K562 (cell line): Measurements from ENCODE around the gene PLEKHO2. TPM values are rescaled to one million over a fixed set of nuclear protein-coding genes. Genes with fewer than 3 reads are reported as not detected.

Experiments
- ATAC-seq: fragments of 200-7000 bp; cut with Tn5 transposase; 3 replicates; pipeline ENCODE4 v1.9.1; 2020; ENCODE audit warnings: moderate library complexity
- BruUV-seq: library from RNA; stranded (reverse); fragments of 400-500 nt; replicated peaks from 2 replicates; lab custom pipeline; 2021; lab: Mats Ljungman, UMichigan
- CTCF ChIA-PET: fragments of 300-600 bp; formaldehyde crosslinking; extraction: SDS; loops from one replicate; lab custom pipeline; 2021; ENCODE audit warnings: low intra/inter-chr PET ratio; lab: Yijun Ruan, JAX
- POLR2A ChIA-PET: fragments of 300-600, 350-650 bp; sonication (Branson Sonifier 250); formaldehyde crosslinking; extraction: SDS; loops from one replicate; lab custom pipeline; 2021; ENCODE audit warnings: antibody characterized with exemption, inconsistent platforms; lab: Yijun Ruan, JAX
- DNase-seq, 4 experiments: peaks; one replicate each; pipeline versions ENCODE4 v3.0.0 to v3.0.0-alpha.2; 2011 to 2018; ENCODE audit warnings: low spot score in 3 of 4, mixed read lengths in 3 of 4; ENCODE audit errors: extremely low read depth in 1 of 4
- FAIRE-seq: peaks from 2 replicates; lab custom pipeline; 2011; peaks lifted over from hg19 to GRCh38; lab: Jason Lieb, UNC
- H2AFZ ChIP-seq: 2 replicates; pipeline ENCODE4 v1.6.0; 2011; ENCODE audit warnings: low read depth, low read length, control low read depth, inconsistent platforms
- H3K27ac ChIP-seq: fragments of 200-600 bp; 3 replicates; pipeline ENCODE4 v1.8.0; 2011; ENCODE audit warnings: low read depth, mild to moderate bottlenecking, control low read depth, inconsistent platforms, low read length, moderate library complexity, mixed read lengths; ENCODE audit errors: extremely low read depth
- H3K27me3 ChIP-seq, 2 experiments: fragments of 300-600 bp in 1 of 2; 2 replicates in 1 of 2; 3 replicates in 1 of 2; pipeline versions ENCODE4 v1.6.0 to v1.8.0; 2011; ENCODE audit warnings: inconsistent platforms in 2 of 2, low read length in 2 of 2, mild to moderate bottlenecking in 1 of 2, mixed read lengths in 1 of 2, moderate library complexity in 1 of 2; ENCODE audit not compliant: control insufficient read depth in 2 of 2, insufficient read depth in 2 of 2
- H3K36me3 ChIP-seq: fragments of 300-600 bp; 3 replicates; pipeline ENCODE4 v1.8.0; 2011; ENCODE audit warnings: mild to moderate bottlenecking, low read length, inconsistent platforms; ENCODE audit not compliant: control insufficient read depth, insufficient read depth
- H3K4me1 ChIP-seq, 2 experiments: fragments of 200-600 bp in 1 of 2; replicated peaks in 1 of 2; 2 replicates in 1 of 2; 3 replicates in 1 of 2; pipeline versions ENCODE4 v1.5.1 to v1.8.0; 2011; ENCODE audit warnings: inconsistent platforms in 2 of 2, low read length in 2 of 2, mild to moderate bottlenecking in 1 of 2, mixed read lengths in 1 of 2, moderate library complexity in 1 of 2; ENCODE audit not compliant: control insufficient read depth in 2 of 2, insufficient read depth in 2 of 2
- H3K4me2 ChIP-seq: 2 replicates; pipeline ENCODE4 v1.6.1; 2011; ENCODE audit warnings: low read length, control low read depth, inconsistent platforms, mixed read lengths; ENCODE audit not compliant: insufficient read depth
- H3K4me3 ChIP-seq: fragments of 200-600 bp; sonication (generic), shearing (Covaris generic); 2 replicates; pipeline ENCODE4 v1.5.1; 2016; ENCODE audit warnings: control low read depth, inconsistent platforms
- H3K79me2 ChIP-seq: fragments of 200-600 bp; 3 replicates; pipeline ENCODE4 v1.8.0; 2011; ENCODE audit warnings: low read length, inconsistent platforms; ENCODE audit not compliant: control insufficient read depth, insufficient read depth
- H3K9ac ChIP-seq, 2 experiments: 2 replicates each; pipeline versions ENCODE4 v1.6.0 to v1.6.1; 2011; ENCODE audit warnings: low read depth in 2 of 2, low read length in 2 of 2, control low read depth in 1 of 2, inconsistent platforms in 1 of 2, mild to moderate bottlenecking in 1 of 2, mixed read lengths in 1 of 2; ENCODE audit not compliant: insufficient read depth in 1 of 2
- H3K9me1 ChIP-seq: one replicate; pipeline ENCODE4 v1.6.0; 2011; ENCODE audit warnings: inconsistent platforms, mild to moderate bottlenecking, low read length, moderate library complexity; ENCODE audit not compliant: control insufficient read depth, insufficient read depth
- H3K9me3 ChIP-seq: replicated peaks from 2 replicates; pipeline ENCODE4 v1.5.1; 2011; ENCODE audit warnings: low read depth, low read length, inconsistent platforms; ENCODE audit not compliant: control insufficient read depth, insufficient read depth
- H4K20me1 ChIP-seq: replicated peaks from 2 replicates; pipeline ENCODE4 v1.6.1; 2011; ENCODE audit warnings: low read length, inconsistent platforms, mixed read lengths; ENCODE audit not compliant: control insufficient read depth, insufficient read depth
- ARID3A ChIP-seq: IDR thresholded peaks from 2 replicates; pipeline ENCODE4 v1.6.1; 2012; ENCODE audit warnings: low read depth, low read length, improper control_type of control experiment, borderline replicate concordance
- DDX20 ChIP-seq: fragments of 450-650 bp; IDR thresholded peaks from 2 replicates; pipeline ENCODE4 v1.6.1; 2016; ENCODE audit warnings: missing genetic modification characterization, low read depth, mild to moderate bottlenecking, missing compliant biosample characterization, moderate library complexity
- NR3C1 ChIP-seq: sonication (generic); formaldehyde crosslinking; IDR thresholded peaks from 2 replicates; pipeline ENCODE4 v1.8.1; 2022; ENCODE audit warnings: missing genetic modification reagents
- PBX2 ChIP-seq, 2 experiments: IDR thresholded peaks in 1 of 2; conservative IDR thresholded peaks in 1 of 2; 2 replicates each; pipeline ENCODE4 v1.6.1; 2016; ENCODE audit warnings: low read depth in 2 of 2, mild to moderate bottlenecking in 1 of 2, missing compliant biosample characterization in 1 of 2, missing genetic modification characterization in 1 of 2, moderate library complexity in 1 of 2
- SP2 ChIP-seq: IDR thresholded peaks from 2 replicates; pipeline ENCODE4 v1.6.1; 2011; ENCODE audit warnings: mild to moderate bottlenecking, low read depth, low read length, moderate library complexity; ENCODE audit not compliant: poor library complexity, severe bottlenecking; ENCODE audit errors: extremely low read depth
- TEAD4 ChIP-seq, 2 experiments: sonication (generic) in 1 of 2; formaldehyde crosslinking in 1 of 2; IDR thresholded peaks; 2 replicates each; pipeline versions ENCODE4 v1.6.1 to v1.8.0; 2012 to 2022; ENCODE audit warnings: borderline replicate concordance in 1 of 2, inconsistent platforms in 1 of 2, low read length in 1 of 2, mild to moderate bottlenecking in 1 of 2, missing genetic modification reagents in 1 of 2
- ZNF57 ChIP-seq: fragments of 450-650 bp; formaldehyde crosslinking; IDR thresholded peaks from 2 replicates; pipeline ENCODE4 v1.4.0; 2020; ENCODE audit warnings: mild to moderate bottlenecking, moderate library complexity
- ZNF707 ChIP-seq: fragments of 250-450 bp; sonication (Bioruptor Pico); conservative IDR thresholded peaks from 2 replicates; pipeline ENCODE4 v1.8.0; 2022; ENCODE audit warnings: inconsistent platforms, mild to moderate bottlenecking, moderate library complexity
- WGBS: fragments of 100-300 bp; shearing (Covaris generic); methylation state at CpG from one replicate; pipeline ENCODE4 v1.1.6; 2016; ENCODE audit warnings: low coverage, mixed read lengths; ENCODE audit not compliant: insufficient coverage; ENCODE audit errors: missing lambda C conversion rate; 5-methylcytosine and 5-hydroxymethylcytosine counted together
- in situ Hi-C: fragments of 300-500 bp; cut with MboI; formaldehyde crosslinking; loops from 4 replicates; pipeline ENCODE4 v1.15.0; 2018; ENCODE audit warnings: inconsistent platforms, mixed read lengths
- intact Hi-C: fragments of 100-400 bp; cut with micrococcal nuclease; formaldehyde crosslinking; loops from 2 replicates; pipeline ENCODE4 v1.14.2; 2022
- polyA plus RNA-seq, 8 experiments: library from polyadenylated mRNA; depleted of rRNA in 4 of 8; stranded (reverse) in 5 of 8; unstranded in 3 of 8; fragments of >200 nt; fragmentation: Nextera tagmentation in 2 of 8; fragmentation: Illumina TruSeq in 1 of 8; extraction: Ambion mirVana in 2 of 8; extraction: Trizol in 1 of 8; gene quantifications; 2 replicates each; pipeline versions ENCODE4 v1.2.1 to v1.2.3, GENCODE V29; 2011 to 2014; ENCODE audit warnings: inconsistent platforms in 1 of 8, missing spikeins in 1 of 8
- total RNA-seq, 7 experiments: library from RNA; depleted of rRNA in 6 of 7; stranded (reverse); fragments of >200 nt in 6 of 7; fragmentation: Illumina TruSeq in 2 of 7; extraction: Trizol in 2 of 7; gene quantifications; 2 replicates each; pipeline versions ENCODE4 v1.2.1 to v1.2.3, GENCODE V29; 2011 to 2021; ENCODE audit warnings: low replicate concordance in 1 of 7

The PLEKHO2 gene
- total and polyA plus RNA-seq, 9 of the 15 experiments (the other 6 are each of a cell fraction or from before 2014, with no cell fraction given): 0.24 to 8.8 (median 5.5) TPM

GRCh38 chr15:64906402-64906801 is 64.7 kb downstream of the PLEKHO2 start:
- no TSS peak for BruUV-seq
- TF ChIP-seq ZNF707 (CRISPR knock-in tag) (no peak), NR3C1 (CRISPR knock-in tag) (no peak)
- Histone ChIP-seq H3K27ac (no peak overlapping the region), H3K9me3 (no peaks in the 10 kb centered on the region), H3K9ac (no peak overlapping the region), H2AFZ (no peak overlapping the region), H3K9me1 (no peaks in the 10 kb centered on the region), H4K20me1 (no peaks in the 10 kb centered on the region), H3K4me1 (peaks cover 0 to 7% of the 10 kb centered on the region in 2 experiments; a peak in 3 of 5 replicates), H3K36me3 (no peaks in the 10 kb centered on the region), H3K4me2 (no peak overlapping the region), H3K27me3 (peaks cover 2 to 19% of the 10 kb centered on the region in 2 experiments; a peak in 3 of 5 replicates), H3K4me3 (no peak overlapping the region), H3K79me2 (no peaks in the 10 kb centered on the region)
- FAIRE-seq: no peak
- intact Hi-C loops: loop anchor here (5.0 to 10.0 kb wide), 2 partner anchors 92 to 164 kb away; no protein-coding TSS in a partner anchor
- WGBS: 44% methylated on average over 3 of the region's 3 CpGs
- no peak for DNase-seq
- no peak for ATAC-seq
- in situ Hi-C loops: loop anchor here (5.0 kb wide), 1 partner anchor 174 kb away; no protein-coding TSS in a partner anchor
- ChIA-PET POLR2A (no interaction called here), CTCF (interaction anchor here (0.6 to 2.1 kb wide), 5 partner anchors 9 to 175 kb away, joined by 3 to 16 read pairs (median 5); no protein-coding TSS in a partner anchor)

GRCh38 chr15:64907991-64908390 is 66.3 kb downstream of the PLEKHO2 start:
- Histone ChIP-seq H3K4me2 (no peak overlapping the region), H3K27me3 (peaks cover 10 to 35% of the 10 kb centered on the region in 2 experiments; a peak in 3 of 5 replicates), H3K9ac (no peak overlapping the region), H3K4me1 (peaks cover 0 to 18% of the 10 kb centered on the region in 2 experiments; a peak in 3 of 5 replicates), H4K20me1 (peaks cover 3% of the 10 kb centered on the region; the same call in 1 of the 2 replicates), H2AFZ (no peak overlapping the region), H3K27ac (no peak overlapping the region), H3K4me3 (no peak overlapping the region), H3K9me1 (no peaks in the 10 kb centered on the region), H3K9me3 (no peaks in the 10 kb centered on the region), H3K36me3 (no peaks in the 10 kb centered on the region), H3K79me2 (no peaks in the 10 kb centered on the region)
- no TSS peak for BruUV-seq
- FAIRE-seq: no peak
- 18% methylated on average over 1 of the region's 1 CpG for WGBS
- no peak for ATAC-seq
- CTCF ChIA-PET: interaction anchor here (0.7 kb wide), 1 partner anchor 65 kb away, joined by 3 read pairs; no protein-coding TSS in a partner anchor
- DNase-seq: no peak
- POLR2A ChIA-PET: interaction anchor here (0.6 kb wide), 1 partner anchor 82 kb away, joined by 3 read pairs; the partner anchor contains the start of gene PIF1
- in situ Hi-C loops (loop anchor here (5.0 kb wide), 1 partner anchor 176 kb away; no protein-coding TSS in a partner anchor), intact Hi-C loops (loop anchor here (5.0 to 10.0 kb wide), 2 partner anchors 93 to 166 kb away; no protein-coding TSS in a partner anchor)
- no peak for TF ChIP-seq PBX2 (CRISPR knock-in tag; IDR thresholded peaks at IDR 0.05; ENCODE audit: low read depth)
- no peak for TF ChIP-seq PBX2 (tag; conservative IDR thresholded peaks at IDR 0.05; ENCODE audit: low read depth)
- TF ChIP-seq DDX20 (tag): no peak
- TF ChIP-seq SP2: no peak
- no peak for TF ChIP-seq TEAD4 (IDR thresholded peaks at IDR 0.05; ENCODE audit: low read length)
- TF ChIP-seq TEAD4 (CRISPR knock-in tag; IDR thresholded peaks at IDR 0.05; ENCODE audit: borderline replicate concordance): no peak
- no peak for TF ChIP-seq ARID3A
- TF ChIP-seq ZNF57 (CRISPR knock-in tag): no peak
